Large intestine (tissue), 1 donor: Measurements from ENCODE around the gene MCEMP1. TPM values are rescaled to one million over a fixed set of nuclear protein-coding genes. Genes with fewer than 3 reads are reported as not detected.

Experiments
- polyA plus RNA-seq: library from polyadenylated mRNA; unstranded; fragments of 120-200 nt; gene quantifications from one replicate; pipeline ENCODE4 v1.2.1, GENCODE V29; 2013

Gene MCEMP1
- polyA plus RNA-seq, 1 donor = 0.06 TPM

Other genes starting within 250 kb of the MCEMP1 start
- 7.9 TPM for gene PEX11G, start 188.1 kb upstream of the MCEMP1 start, polyA plus RNA-seq
- gene ZNF358, start 161.0 kb upstream of the MCEMP1 start, polyA plus RNA-seq = 68.0 TPM
- gene MCOLN1, start 154.5 kb upstream of the MCEMP1 start, polyA plus RNA-seq = 18.1 TPM
- gene PNPLA6, start 141.4 kb upstream of the MCEMP1 start, polyA plus RNA-seq = 45.4 TPM
- gene CAMSAP3, start 81.2 kb upstream of the MCEMP1 start, polyA plus RNA-seq = 73.9 TPM
- gene XAB2, start 47.5 kb upstream of the MCEMP1 start, polyA plus RNA-seq = 29.1 TPM
- 47.5 TPM for gene PET100, start 47.3 kb upstream of the MCEMP1 start, polyA plus RNA-seq
- 1.5 TPM for gene PCP2, start 43.4 kb upstream of the MCEMP1 start, polyA plus RNA-seq
- gene STXBP2, start 40.0 kb upstream of the MCEMP1 start, polyA plus RNA-seq = 146 TPM
- gene RETN, start 8.0 kb upstream of the MCEMP1 start, polyA plus RNA-seq = 1.1 TPM
- 51.2 TPM for gene TRAPPC5, start 3.7 kb downstream of the MCEMP1 start, polyA plus RNA-seq
- gene FCER2, start 25.0 kb downstream of the MCEMP1 start, polyA plus RNA-seq = 0.28 TPM
- gene CLEC4G, start 55.0 kb downstream of the MCEMP1 start, polyA plus RNA-seq = 0.57 TPM
- gene CD209, start 70.4 kb downstream of the MCEMP1 start, polyA plus RNA-seq = 14.4 TPM
- 0.09 TPM for gene CLEC4M, start 86.2 kb downstream of the MCEMP1 start, polyA plus RNA-seq
- gene EVI5L, start 153.1 kb downstream of the MCEMP1 start, polyA plus RNA-seq = 9.3 TPM
- 2.1 TPM for gene PRR36, start 197.3 kb downstream of the MCEMP1 start, polyA plus RNA-seq
- 0.31 TPM for gene LRRC8E, start 211.4 kb downstream of the MCEMP1 start, polyA plus RNA-seq
- 28.5 TPM for gene MAP2K7, start 226.8 kb downstream of the MCEMP1 start, polyA plus RNA-seq
- gene TGFBR3L, start 237.7 kb downstream of the MCEMP1 start, polyA plus RNA-seq = 1.4 TPM
- 15.7 TPM for gene SNAPC2, start 243.2 kb downstream of the MCEMP1 start, polyA plus RNA-seq
- 7.0 TPM for gene CTXN1, start 249.0 kb downstream of the MCEMP1 start, polyA plus RNA-seq